ENCODE results near the gene FCHSD2. TPM values are rescaled to one million over a fixed set of nuclear protein-coding genes. Genes with fewer than 3 reads are reported as not detected.

Gene FCHSD2
- total and polyA plus RNA-seq, 2 donors (not counting 3 experiments of a cell fraction or from before 2014, with no cell fraction given) = 20.8 to 56.9 TPM

DNA sequence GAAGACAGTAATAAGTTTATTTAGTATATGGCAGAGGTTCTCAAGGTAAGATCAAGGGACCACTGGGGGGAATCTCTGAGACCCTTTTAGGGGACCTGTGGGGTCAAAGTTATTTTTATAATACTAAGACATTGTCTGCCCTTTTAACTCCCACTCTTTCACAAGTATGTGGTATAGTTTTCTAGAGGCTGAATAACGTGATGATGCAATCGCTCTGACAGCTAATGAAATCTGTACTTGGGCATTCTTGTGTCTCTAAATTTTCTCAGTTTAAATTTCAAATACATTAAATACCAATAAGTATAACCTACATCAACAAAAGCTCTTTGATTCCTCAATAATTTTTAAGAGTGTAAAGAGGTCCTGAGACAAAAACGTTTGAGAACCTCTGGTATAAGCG lies 180.0 kb downstream of the FCHSD2 start:
- no peak overlapping the region for H3K9ac ChIP-seq (replicated peaks; ENCODE audit: extremely low read depth, insufficient read depth, low read length)
- POLR2A ChIA-PET = interaction anchor here (0.7 kb wide), 1 partner anchor 19 kb away, joined by 4 read pairs; no protein-coding TSS in a partner anchor
- FAIRE-seq (no peak), DNase-seq (ENCODE audit: low read depth, low spot score) (no peak)
- H3K4me3 ChIP-seq (replicated peaks in 1 of 3; ENCODE audit: insufficient read depth in 1 of 3, low read depth in 1 of 3, low read length in 3 of 3) = no peak overlapping the region
- H3K27ac ChIP-seq (ENCODE audit: insufficient read depth, low read depth, low read length) = no peak overlapping the region
- no peaks in the 10 kb centered on the region for H3K9me3 ChIP-seq (replicated peaks; ENCODE audit: control insufficient read depth, insufficient read depth, low read length)
- no peak overlapping the region for H3K4me2 ChIP-seq (ENCODE audit: insufficient read depth, low read length)
- dilution Hi-C loops (cut with MboI; ENCODE audit: extremely low pct_ligation_motif_present, low sequenced_read_pairs) = no loop called here
- no peak overlapping the region for H2AFZ ChIP-seq (ENCODE audit: low read depth, low read length)
- TF ChIP-seq GATA2 (IDR thresholded peaks at IDR 0.05; ENCODE audit: insufficient read depth, insufficient read length, low read depth, low read length) (no peak), EZH2 (IDR thresholded peaks at IDR 0.05; ENCODE audit: borderline replicate concordance, low read depth, low read length, severe bottlenecking) (no peak), POLR2AphosphoS5 (IDR thresholded peaks at IDR 0.05; ENCODE audit: insufficient read depth, low read depth, low read length) (no peak), MYC (IDR thresholded peaks at IDR 0.05; ENCODE audit: low read depth, low read length) (no peak), JUN (IDR thresholded peaks at IDR 0.05; ENCODE audit: borderline replicate concordance, insufficient read depth, insufficient read length, low read depth) (no peak), FOS (IDR thresholded peaks at IDR 0.05; ENCODE audit: borderline replicate concordance, insufficient read depth, low read length) (no peak), POLR2A (IDR thresholded peaks at IDR 0.05; ENCODE audit: low read depth, low read length) (no peak)
- TF ChIP-seq, protein P1, sequence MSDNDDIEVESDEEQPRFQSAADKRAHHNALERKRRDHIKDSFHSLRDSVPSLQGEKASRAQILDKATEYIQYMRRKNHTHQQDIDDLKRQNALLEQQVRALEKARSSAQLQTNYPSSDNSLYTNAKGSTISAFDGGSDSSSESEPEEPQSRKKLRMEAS (IDR thresholded peaks at IDR 0.05; ENCODE audit: insufficient read depth, insufficient read length) = no peak
- TF ChIP-seq, protein P2, sequence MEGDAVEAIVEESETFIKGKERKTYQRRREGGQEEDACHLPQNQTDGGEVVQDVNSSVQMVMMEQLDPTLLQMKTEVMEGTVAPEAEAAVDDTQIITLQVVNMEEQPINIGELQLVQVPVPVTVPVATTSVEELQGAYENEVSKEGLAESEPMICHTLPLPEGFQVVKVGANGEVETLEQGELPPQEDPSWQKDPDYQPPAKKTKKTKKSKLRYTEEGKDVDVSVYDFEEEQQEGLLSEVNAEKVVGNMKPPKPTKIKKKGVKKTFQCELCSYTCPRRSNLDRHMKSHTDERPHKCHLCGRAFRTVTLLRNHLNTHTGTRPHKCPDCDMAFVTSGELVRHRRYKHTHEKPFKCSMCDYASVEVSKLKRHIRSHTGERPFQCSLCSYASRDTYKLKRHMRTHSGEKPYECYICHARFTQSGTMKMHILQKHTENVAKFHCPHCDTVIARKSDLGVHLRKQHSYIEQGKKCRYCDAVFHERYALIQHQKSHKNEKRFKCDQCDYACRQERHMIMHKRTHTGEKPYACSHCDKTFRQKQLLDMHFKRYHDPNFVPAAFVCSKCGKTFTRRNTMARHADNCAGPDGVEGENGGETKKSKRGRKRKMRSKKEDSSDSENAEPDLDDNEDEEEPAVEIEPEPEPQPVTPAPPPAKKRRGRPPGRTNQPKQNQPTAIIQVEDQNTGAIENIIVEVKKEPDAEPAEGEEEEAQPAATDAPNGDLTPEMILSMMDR (IDR thresholded peaks at IDR 0.05; ENCODE audit: extremely low read depth in 1 of 2, insufficient read depth in 1 of 2, low read depth in 1 of 2, low read length in 2 of 2) = no peak
- no peaks in the 10 kb centered on the region for H3K9me1 ChIP-seq (replicated peaks; ENCODE audit: control insufficient read depth, extremely low read depth, insufficient read depth, low read length)
- H3K79me2 ChIP-seq (ENCODE audit: control insufficient read depth, insufficient read depth, low read length) = no peaks in the 10 kb centered on the region
- H3K4me1 ChIP-seq (ENCODE audit: control insufficient read depth, extremely low read depth, insufficient read depth, low read length) = peaks cover 18% of the 10 kb centered on the region
- peaks cover 0 to 3% of the 10 kb centered on the region in 2 experiments for H3K36me3 ChIP-seq (ENCODE audit: control insufficient read depth in 2 of 2, extremely low read depth in 1 of 2, insufficient read depth in 2 of 2, low read length in 2 of 2)
- CTCF ChIA-PET = interaction anchor here (1.0 to 1.1 kb wide), 2 partner anchors 14 to 180 kb away, joined by 3 read pairs; partner anchors contain the start of gene FCHSD2
- BruUV-seq (replicated peaks) = no TSS peak
- H4K20me1 ChIP-seq (replicated peaks; ENCODE audit: control insufficient read depth, extremely low read depth, insufficient read depth, low read length) = no peaks in the 10 kb centered on the region
- H3K27me3 ChIP-seq (ENCODE audit: control insufficient read depth in 2 of 2, insufficient read depth in 2 of 2, low read length in 2 of 2) = no peaks in the 10 kb centered on the region
- intact Hi-C loops (cut with micrococcal nuclease) = no loop called here

Measured in endothelial cell of umbilical vein (primary cell).